Measurements from ENCODE around the gene KLHL29.

DNA sequence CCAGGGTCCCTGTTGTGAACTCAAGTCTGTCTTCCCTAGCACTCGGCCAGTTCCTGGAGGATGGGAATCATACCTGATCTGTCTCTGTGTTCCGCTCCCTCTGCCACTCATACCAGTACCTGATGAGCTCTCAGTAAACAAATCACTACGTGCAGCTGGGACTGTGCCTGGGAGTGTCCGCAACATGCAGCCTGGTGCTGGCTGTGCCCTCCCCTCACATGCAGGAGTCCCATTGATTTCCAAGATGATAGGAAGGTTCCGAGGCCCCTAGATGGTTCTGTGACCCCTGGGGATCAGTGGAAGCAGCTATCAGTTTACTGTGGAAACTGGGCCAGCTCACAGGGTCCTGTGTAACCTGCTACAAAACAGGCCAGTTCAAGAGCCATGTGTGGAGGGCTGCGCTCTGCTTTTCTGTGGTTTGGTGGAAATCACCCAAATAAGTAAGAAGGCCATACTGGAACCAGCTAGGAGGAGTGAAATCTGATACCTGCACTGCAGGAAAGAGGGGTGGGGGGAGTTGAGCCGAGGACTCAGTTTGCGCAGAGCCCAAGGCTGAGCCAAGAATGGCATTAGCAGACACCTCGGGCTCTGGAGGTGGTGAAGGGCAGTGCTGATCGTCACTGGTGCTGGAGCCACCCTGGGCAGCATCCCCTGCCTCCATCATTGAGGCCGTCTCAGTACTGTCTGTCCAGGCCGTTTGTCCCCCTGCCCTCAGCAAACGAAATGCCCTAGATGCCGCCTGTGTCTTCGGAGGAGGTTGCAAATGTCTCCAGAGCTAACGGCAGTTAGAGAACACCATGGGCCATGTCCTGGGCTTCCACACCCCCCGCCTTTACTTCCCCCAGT is 93.3 kb downstream of the KLHL29 start:
- TF ChIP-seq ETV6 (conservative IDR thresholded peaks at IDR 0.05 in 1 of 2, IDR thresholded peaks at IDR 0.05 in 1 of 2; ENCODE audit: borderline replicate concordance in 1 of 2, low read depth in 1 of 2) (no peak), TAF1 (IDR thresholded peaks at IDR 0.05; ENCODE audit: borderline replicate concordance, low read depth, low read length) (no peak), NFYB (IDR thresholded peaks at IDR 0.05; ENCODE audit: insufficient read depth, low read depth, low read length) (no peak)
- TF ChIP-seq, protein P1, sequence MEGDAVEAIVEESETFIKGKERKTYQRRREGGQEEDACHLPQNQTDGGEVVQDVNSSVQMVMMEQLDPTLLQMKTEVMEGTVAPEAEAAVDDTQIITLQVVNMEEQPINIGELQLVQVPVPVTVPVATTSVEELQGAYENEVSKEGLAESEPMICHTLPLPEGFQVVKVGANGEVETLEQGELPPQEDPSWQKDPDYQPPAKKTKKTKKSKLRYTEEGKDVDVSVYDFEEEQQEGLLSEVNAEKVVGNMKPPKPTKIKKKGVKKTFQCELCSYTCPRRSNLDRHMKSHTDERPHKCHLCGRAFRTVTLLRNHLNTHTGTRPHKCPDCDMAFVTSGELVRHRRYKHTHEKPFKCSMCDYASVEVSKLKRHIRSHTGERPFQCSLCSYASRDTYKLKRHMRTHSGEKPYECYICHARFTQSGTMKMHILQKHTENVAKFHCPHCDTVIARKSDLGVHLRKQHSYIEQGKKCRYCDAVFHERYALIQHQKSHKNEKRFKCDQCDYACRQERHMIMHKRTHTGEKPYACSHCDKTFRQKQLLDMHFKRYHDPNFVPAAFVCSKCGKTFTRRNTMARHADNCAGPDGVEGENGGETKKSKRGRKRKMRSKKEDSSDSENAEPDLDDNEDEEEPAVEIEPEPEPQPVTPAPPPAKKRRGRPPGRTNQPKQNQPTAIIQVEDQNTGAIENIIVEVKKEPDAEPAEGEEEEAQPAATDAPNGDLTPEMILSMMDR (IDR thresholded peaks at IDR 0.05 in 2 of 3, conservative IDR thresholded peaks at IDR 0.05 in 1 of 3; ENCODE audit: control insufficient read depth in 2 of 3, extremely low read depth in 1 of 3, insufficient read depth in 1 of 3, low read depth in 3 of 3, low read length in 3 of 3): no peak
